GM19238 (cell line): Measurements from ENCODE around the gene HTR6.
A peak's percentile ranks its signal among the peaks of the same experiment; 100 is the strongest.

Source experiments
- DNase-seq: peaks from one replicate; pipeline ENCODE4 v3.0.0; 2011; ENCODE audit warnings: low spot score; ENCODE audit not compliant: insufficient read length

The HTR6 gene

DNA sequence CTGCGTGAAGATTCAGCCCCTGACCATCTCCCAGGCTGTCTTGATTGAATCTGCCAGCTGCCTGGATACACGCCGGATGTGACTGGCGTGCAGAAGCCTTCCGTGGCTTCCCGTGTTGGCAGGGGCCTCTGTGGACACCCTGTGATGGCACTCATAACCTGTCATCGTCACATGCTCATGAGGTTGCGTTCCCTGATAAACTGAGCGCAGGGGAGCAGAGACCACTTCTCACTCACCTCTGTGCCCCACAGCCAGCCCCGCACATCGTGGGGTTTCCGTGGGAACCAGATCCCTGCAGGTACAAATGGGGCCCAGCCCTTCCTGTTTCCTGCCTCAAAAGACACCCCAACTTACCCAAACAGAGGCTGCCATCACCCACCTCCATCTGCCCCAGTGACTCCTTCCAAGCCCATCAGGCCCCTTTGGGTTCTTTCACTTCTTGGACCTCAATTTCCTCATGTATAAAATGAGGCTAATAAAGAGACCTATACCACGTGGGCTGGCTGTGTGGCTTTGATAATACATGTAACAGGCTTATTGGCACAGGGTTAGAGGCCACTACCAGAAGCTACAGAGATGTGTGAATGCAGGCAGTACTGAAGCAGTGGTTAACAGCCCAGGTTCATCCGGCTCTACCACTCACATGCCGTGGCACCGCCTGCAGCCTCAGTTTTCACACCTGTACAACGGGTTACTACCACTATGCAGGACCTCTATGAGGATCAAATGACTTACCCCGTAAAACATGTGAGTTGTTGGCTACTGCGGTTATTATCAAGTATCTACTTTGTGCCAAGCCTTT lies 23.6 kb downstream of the HTR6 start:
- no peak for DNase-seq

DNA sequence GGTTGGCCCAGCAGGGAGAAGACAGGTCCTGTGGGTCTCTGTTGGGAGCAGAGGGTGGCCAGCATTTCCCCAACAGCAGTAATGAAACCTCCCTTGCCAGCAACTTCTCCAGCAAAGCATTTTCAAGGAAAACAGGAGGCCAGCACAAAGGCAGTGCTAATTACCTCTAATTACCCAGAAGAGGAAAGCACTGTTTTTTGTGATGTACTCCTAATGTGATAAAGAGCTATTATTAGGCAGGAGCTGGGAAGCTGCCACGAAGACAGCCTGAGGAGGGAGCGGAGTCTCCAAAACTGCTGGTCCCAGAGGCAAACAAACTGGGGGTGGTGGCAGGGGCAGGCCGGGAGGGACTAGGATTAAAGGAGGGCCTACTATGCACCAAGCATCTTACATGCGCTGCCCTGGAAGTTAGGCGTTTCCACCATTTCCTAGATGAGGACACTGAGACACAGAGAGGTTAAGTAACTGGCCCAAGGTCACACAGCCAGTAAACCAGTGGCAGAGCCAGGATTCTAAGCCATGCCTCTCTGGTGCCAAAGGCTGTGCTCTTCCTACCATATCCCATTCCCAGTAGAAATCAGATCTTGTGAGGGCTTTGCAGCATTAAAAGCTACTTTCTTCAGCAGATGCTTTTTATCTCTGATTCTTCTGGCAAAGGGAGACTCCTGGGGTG lies 24.5 kb downstream of the HTR6 start:
- DNase-seq: no peak

DNA sequence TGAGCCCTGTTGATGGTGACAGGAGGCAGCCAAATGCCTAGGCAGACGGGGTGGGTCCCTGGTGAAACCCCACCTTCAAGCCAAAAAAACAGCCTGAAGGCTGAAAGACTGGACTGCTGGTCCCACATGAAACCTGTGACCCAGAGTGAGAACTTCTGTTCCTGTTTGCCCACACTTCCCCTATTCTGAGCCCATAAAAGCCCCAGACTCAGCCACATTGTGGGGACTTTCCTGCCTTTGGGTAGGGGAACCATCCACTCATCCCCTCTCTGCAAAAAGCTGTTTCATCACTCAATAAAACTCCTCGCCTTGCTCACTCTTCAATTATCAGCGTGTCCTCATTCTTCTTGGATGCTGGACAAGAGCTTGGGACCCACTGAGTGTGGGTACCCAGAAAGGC lies 25.2 kb downstream of the HTR6 start:
- no peak for DNase-seq

DNA sequence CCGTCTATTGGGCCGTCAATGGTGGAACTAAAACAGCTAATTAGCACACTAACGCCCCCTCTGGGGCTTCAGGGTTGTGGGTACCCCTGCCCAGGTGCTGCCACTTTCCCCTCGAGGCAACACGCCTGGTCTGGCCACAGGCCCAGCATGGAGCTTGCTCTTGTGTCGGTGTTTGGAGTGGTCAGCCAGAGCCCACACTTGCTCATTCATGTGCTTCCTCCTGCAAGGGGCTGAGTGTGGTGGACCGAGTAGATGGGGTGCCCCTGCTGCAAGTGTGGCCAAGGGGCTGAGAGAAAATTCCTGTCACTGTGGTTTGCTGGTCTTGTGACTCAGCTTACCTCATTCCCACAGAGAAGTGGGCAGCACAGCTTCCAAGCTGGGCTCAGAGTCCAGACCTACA lies 25.7 kb downstream of the HTR6 start:
- no peak for DNase-seq

DNA sequence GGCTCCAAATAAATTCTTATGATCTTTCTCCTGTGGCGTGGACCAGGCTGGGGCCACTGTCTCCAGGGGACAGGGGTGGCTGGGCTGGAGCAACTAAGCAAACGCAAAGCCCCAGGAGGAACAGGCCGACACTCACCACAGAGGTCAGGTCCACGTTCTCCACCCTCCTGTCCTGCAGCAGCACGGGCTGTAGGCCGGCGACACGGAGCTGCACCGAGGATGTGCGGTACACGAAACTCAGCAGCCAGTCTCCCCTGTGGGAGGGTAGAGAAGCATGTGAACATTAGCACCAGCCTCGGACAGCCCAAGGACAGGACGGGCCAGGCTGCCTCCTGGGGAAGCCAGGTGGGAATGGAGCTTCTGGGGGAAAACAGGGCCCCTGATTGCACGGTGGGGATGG lies 29.6 kb downstream of the HTR6 start:
- no peak for DNase-seq

DNA sequence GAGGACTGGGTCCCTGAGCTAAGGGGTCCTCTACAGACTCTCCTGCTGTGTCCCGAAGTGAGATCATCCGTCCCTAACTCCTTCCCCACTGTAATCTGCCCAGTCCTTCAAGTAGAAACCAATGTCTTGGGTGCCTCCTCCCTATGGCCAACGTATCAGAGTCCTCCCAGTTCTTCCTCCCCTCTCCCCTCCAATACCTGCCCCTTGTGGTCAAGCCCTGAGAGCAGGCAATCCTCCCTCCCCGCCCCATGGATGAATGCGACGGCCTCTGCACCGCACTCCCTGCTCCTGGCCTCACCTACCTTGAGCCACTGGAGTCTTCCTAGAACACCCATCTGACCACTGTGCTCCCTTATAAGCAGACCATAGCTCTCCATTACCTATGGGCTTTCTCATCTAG lies 31.1 kb downstream of the HTR6 start:
- no peak for DNase-seq

DNA sequence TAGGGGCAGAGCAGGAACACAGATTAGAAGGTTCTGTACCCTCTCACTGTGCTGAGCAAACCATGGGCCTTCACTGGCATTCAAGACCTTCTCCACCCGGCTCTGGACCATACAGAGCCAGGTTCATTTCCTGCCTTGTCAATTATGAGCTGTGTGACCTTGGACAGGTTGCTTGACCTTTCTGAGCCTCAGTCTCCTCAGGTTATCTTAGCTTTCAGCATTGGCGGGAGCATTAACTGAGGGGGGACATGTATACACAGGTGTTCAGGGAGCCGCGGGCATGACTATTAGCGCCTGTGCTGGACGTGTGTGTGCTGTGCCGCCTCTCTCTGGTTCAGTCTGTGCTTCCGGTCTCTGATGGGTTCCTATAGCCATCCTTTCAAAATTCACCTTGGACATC lies 32.1 kb downstream of the HTR6 start:
- no peak for DNase-seq

DNA sequence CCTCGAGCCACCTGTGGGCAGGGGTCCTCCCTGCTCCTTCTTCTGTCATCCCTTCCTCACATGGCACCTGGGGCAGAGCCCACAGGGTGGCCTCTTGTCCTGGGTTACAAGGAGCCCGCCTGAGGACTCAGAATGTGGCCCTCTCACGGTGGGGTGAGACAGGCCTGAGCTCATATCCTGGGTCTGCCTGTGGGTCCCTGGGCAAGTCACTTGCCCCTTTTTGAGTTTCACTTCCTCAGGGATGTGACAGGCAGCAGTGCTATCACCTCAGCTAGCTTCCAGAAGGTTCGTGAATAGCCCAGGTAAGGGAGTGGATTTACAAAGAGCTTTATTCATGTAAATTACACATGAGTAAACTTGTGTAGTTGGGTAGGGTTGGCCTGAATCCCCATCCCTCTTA lies 33.5 kb downstream of the HTR6 start:
- peak; percentile 43 for DNase-seq

DNA sequence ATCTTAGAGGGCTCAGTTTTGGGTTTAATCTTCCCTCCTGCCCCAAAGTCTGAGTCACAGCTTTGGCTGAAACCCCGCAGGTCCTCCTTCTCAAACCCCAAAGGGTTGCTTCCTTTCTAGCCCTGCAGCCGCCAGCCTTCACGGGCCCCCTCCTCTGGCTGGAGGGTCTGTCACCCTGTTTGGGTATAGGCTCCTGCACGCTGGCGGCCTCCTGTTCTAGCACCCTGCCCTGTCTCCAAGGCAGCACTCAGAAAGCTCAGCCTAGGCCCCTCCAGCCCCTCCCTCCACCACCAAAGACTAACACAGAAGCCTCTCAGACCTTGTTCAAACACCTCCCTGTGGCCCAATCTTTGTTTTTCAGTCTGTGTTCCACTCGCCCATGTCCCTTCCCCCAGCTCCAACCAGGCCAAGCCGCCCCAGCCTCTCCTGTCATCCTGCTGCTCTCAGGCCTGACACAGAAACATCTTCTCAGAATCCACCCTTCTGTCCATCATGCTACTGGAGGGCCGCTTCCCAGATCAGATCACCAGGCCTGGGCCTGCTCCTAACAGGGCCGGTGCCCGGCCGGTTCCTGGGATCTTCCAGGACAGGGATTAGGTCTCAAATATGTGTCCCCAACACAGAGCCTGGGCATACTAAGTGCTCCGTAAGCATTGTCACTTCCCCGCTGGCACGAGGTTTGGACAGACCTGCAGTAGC lies 35.6 kb downstream of the HTR6 start:
- no peak for DNase-seq

DNA sequence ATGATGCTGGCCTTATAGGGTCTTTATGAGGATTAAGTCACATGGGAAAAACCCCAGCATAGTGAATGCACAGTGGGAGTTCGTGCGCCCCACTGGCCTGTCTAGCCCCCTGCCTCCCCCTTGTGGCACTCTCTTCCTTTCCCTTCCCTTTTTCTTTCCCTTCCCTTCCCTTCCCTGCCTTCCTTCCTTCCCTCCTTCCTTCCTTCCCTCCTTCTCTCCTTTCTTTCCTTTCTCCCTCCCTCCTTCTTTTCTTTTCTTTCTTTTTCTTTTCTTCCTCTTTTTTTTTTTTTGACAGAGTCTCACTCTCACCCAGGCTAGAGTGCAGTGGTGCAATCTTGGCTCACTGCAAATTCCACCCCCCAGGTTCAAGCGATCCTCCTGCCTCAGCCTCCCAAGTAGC lies 38.6 kb downstream of the HTR6 start:
- no peak for DNase-seq

DNA sequence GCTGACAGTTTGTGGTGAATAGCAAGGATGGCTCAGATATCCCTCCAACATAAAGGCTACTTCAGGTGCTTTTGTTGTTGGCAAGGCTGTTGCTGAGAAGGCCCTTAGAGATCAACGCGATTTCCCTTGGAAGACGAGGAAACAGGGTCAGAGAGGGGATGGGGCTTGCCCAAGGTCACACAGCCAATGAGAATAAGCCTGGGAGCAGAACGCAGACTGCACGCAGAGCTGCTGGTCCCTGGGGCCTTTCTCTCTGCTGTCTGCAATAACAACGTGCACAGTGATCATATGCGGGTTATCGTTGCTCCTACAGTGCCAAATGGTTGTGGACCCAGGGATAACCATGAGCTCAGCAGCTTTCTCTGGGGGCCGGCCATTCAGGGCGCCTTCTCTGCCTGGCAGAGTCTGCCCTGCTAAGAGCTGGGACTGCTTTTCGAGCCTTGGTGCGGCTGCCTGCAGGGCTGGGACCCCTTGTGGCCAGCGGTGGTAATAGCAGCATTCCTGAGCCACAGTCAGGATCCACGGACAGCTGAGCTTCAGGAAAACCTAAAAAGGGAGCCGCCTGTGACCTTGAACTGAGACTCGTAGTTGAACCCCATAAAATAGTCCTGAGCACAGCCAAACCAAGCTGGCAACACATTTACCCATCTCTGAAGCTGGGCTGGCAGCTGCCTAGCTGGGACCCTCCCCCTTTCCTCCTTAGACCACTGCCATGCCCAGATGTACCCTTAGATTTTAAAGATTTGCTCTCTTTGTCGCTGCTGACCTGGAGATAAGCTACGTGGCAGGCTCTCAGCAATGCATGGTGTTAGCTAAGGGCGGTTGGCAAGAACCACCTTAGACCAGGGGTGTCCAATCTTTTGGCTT lies 39.8 kb downstream of the HTR6 start:
- DNase-seq: peak; percentile 61

DNA sequence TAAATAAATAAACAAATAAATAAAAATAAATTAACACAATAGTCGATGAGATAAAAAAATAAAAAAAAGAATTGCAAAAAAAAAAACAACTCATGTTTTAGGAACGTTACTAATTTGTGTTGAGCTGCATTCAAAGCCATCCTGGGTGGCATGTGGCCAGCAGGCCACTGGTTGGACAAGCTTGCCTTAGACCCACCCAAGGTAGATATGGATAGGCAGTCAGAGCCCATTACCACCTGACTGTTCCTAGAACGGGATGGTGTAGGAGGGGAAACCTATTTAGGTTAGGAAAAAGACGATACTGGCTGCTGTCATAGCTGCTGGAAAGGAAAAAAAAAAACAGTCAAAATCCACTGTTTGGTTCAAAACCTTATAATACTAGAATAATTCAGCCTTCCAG lies 40.8 kb downstream of the HTR6 start:
- no peak for DNase-seq

DNA sequence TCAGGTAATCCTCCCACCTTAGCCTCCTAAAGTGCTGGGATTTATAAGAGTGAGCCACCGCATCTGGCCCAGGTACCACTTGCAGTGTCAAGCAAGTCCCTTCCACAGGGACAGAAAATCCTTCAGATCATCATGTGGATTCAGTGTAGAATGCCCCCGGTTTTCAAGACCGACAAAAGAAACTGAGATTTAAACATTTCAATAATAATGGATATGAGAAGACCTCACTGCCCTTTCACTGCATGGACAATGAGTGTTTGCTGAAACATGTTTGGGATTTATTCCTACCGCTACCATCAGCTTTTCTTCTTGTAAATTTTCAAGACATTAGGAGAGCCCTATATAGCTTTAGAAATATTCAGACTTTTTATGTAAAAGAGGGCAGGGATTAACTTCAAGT lies 41.5 kb downstream of the HTR6 start:
- no peak for DNase-seq

DNA sequence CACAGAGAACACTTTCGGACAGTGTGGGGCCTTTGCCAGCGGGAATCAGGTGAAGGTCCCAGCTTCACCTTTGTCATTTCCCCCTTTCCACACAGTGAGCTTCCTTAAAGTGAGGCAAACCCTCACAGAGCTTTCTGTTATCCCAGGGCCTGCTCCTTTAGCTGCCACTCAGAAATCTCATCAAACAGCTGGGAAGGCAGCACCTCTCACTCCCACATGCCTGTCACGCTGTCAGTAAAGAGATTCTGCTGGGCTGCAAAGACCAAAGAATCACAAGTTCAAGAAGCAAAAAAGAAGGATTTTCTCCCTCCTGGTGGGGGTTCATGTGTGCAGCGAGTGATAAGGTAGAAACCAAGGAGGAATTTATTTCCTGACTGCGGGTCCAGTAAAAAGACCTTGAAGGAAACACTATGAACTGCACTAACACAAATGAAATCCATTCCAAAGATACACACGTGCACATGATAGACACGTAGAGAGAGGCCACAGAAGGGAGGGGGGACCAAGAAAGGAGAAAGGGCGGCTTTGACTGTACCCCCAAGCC lies 44.0 kb downstream of the HTR6 start:
- no peak for DNase-seq

DNA sequence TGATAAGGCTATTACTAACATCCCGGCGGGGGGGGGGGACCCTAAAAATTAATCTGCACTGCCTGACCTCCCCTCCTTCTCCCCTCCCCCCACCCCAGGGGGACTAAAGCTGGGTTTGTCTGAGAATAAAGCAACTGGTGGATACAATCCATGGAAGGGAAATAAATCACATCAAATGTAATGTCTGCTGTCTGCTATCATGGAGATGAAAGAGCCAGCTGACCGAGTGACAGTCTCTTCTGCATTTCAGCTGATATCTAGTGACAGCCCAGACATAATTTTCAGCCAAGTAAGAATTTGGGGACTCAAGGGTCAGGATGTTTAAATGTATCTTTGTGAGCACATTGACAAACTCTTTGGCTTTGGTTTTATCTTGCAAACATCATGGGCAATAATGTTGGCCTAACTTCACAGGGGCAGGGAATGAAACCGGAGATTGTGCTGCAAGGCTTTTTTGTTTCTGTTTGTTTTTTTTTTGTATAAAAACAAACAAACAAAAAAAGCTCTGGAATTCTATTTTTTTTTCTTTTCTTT lies 44.7 kb downstream of the HTR6 start:
- no peak for DNase-seq

DNA sequence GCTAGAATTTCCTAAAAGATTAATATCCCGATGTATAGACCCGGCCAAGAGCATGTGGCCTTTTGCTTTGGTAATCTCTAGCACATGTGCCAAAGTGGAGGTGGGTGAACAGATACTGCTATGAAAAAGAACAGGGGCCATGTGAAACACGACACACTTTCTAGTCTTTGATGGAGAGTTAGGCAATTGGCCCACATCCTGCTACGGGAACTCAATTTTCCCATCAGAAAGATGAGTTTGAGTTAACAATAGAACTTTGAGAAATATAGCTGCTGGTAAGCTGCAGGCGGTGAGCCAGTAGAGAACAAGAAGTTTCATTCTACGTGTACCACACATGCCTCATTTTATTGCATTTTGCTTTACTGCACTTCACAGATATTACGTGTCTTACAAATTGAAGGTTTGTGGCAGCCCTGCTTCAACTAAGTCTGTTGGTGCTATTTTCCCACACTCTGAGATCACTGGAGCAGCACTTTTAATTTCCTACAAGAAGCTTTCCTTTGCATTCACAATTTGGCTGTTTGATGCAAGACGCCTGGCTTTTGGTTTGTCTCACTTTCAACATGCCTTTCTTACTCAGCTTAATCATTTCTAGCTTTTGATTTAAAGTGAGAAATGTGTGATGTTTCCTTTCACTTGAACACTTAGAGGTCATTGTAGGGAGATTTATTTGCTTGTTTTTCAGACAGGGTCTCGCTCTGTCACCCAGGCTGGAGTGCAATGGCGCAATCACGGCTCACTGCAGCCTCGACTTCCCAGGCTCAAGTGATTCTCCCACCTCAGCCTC lies 46.3 kb downstream of the HTR6 start:
- peak; percentile 32 for DNase-seq

DNA sequence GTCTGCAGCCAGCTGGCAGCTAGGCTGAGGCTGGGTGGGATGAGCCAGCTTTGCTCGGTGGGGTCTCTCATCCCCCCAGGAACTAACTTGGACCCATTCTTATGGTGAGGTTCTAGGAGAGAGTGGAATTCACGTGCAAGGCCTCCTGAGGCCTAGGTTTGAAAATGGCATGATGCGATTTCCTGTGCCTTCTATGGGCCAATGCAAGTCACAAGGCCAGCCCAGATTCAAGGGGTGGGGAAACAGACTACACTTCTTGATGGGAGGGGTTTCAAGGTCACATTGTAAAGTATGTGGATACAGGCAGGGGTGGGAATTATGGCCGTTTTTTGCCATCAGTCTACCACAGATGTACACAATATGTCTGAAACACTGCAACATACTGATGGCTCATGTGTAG lies 48.3 kb downstream of the HTR6 start:
- DNase-seq: no peak

DNA sequence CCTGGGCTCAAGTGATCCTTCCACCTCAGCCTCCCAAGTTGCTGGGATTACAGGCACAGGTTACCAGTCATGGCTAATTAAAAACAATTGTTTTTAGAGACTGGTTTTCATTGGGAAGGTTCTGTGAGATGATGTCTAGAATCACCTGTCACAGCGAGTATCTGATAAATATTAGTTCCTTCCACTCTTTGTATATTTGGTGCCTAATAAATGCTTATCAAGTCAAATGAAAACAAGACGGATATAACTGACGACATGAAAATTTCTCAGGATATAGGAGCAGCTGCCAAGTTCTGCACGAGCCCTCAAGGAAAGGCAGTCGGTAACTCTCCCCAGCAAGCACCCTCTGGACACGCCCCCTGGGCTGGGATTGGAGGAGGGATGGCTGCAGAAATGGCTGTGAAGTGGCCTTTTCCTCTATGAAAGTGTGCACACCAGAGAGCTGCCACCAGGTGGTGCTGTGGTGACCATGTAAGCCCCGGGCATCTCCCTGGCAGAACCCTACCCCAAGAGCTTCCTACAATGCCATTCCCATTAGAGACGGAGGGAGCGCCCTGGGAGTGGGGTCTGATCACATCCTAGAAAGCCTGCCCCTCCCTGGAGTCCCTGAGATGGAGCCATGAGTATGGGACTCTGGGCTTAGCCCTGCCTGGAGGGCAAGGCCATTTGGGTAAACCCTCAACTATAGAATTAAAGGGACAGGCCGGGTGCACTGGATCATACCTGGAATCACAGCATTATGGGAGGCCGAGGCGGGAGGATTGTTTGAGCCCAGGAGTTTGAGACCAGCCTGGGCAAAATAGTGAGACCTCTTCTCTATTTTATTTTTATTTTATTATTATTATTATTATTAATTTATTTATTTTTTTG lies 50.9 kb downstream of the HTR6 start:
- DNase-seq: peak; percentile 76

DNA sequence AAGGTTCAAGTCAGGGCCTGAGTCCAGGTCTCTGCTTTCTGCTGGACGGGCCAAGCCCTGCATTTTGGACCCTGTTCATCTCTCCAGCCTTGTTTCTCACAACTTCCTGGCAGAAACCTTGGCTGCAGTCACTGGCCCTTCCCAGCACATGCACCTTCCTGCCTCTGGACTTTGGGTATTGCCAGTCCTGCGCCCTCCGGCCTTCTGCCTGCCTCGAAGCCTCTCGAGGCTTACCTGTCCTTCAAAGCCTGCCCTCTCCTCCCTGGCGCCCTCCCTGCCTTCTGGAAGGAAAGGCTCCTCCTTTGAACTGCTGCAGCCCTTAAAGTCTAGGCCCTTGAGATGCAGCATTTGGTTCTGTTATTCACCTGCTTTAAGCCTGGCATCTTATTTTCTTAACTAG lies 52.8 kb downstream of the HTR6 start:
- DNase-seq: no peak
